Mucosa of descending colon (tissue), 3 donors: ENCODE measurements around the gene PLB1. TPM values are rescaled to one million over a fixed set of nuclear protein-coding genes. Genes with fewer than 3 reads are reported as not detected.
"Not testable (repeated sequence)": the region's sequence is repeated elsewhere in the genome, so short reads cannot be mapped to it uniquely, and the experiment has no call there.

ENCODE experiments used
- ATAC-seq: fragments of 200-7000 bp; cut with Tn5 transposase; one replicate; pipeline ENCODE4 v1.9.1; 2020; ENCODE audit warnings: mild to moderate bottlenecking, moderate library complexity
- DNase-seq, 3 donors: peaks; one replicate each; pipeline ENCODE4 v3.0.0-alpha.2; 2020
- H3K36me3 ChIP-seq: fragments of 200-600 bp; one replicate; pipeline ENCODE4 v1.8.0; 2021; ENCODE audit warnings: low read depth, mild to moderate bottlenecking
- H3K4me1 ChIP-seq: fragments of 200-600 bp; one replicate; pipeline ENCODE4 v1.8.0; 2021; ENCODE audit warnings: low read depth, mild to moderate bottlenecking
- H3K4me3 ChIP-seq: fragments of 200-600 bp; one replicate; pipeline ENCODE4 v1.8.0; 2021; ENCODE audit warnings: mild to moderate bottlenecking
- H3K9me3 ChIP-seq: fragments of 200-600 bp; one replicate; pipeline ENCODE4 v1.8.0; 2021; ENCODE audit warnings: mild to moderate bottlenecking
- CTCF ChIP-seq: fragments of 200-600 bp; IDR thresholded peaks from one replicate; pipeline ENCODE4 v1.8.0; 2022; ENCODE audit warnings: antibody characterized with exemption, mild to moderate bottlenecking
- intact Hi-C, 2 donors: fragments of 100-400 bp; cut with DNase I in 1 of 2; cut with micrococcal nuclease in 1 of 2; formaldehyde crosslinking; loops; one replicate each; pipeline versions ENCODE4 v1.11.0 to v1.11.1; 2022; cut with DNase I, micrococcal nuclease
- total RNA-seq, 3 donors: library from RNA; stranded (reverse); fragmentation: NEBNext Ultra II Directional in 2 of 3; extraction: Animal tissue kit (Norgen Biotek cat#: 25700) in 2 of 3; gene quantifications; one replicate each; pipeline versions ENCODE4 v1.2.1 to v1.2.4, GENCODE V29; 2021 to 2023
- donor health status: DM: no; HTN: no; CAD: no; lungs with moderate emphysema.
- donor health status: DM: no; HTN: no; CAD: no.
- donor health status: DM: no; HTN: yes; CAD: no.

The PLB1 gene
- total RNA-seq, 3 donors from 2014 or later = 2.4 to 4.9 (median 3.6) TPM

GRCh38 chr2:28470759-28471158 lies 25.1 kb upstream of the PLB1 start:
- Histone ChIP-seq H3K9me3 (no peaks in the 10 kb centered on the region), H3K36me3 (no peaks in the 10 kb centered on the region), H3K4me3 (no peak overlapping the region), H3K4me1 (peaks cover 5% of the 10 kb centered on the region)
- DNase-seq (peak in 1 of 3 donors; percentile 28), ATAC-seq (peak; percentile 87)
- no peak for TF ChIP-seq CTCF
- intact Hi-C loops = no loop called here

GRCh38 chr2:28471214-28471613 lies 24.6 kb upstream of the PLB1 start:
- TF ChIP-seq CTCF = no peak
- Histone ChIP-seq H3K9me3 (no peaks in the 10 kb centered on the region), H3K4me1 (peaks cover 5% of the 10 kb centered on the region), H3K4me3 (no peak overlapping the region), H3K36me3 (no peaks in the 10 kb centered on the region)
- peak; percentile 51 for ATAC-seq
- intact Hi-C loops = no loop called here
- peak in 1 of 3 donors; percentile 57 for DNase-seq

- DNase-seq (no peak), ATAC-seq (no peak)
- intact Hi-C loops = no loop called here
Measured at GRCh38 chr2:28471701-28472236, 24.1 kb upstream of the PLB1 start.

GRCh38 chr2:28472641-28473040 lies 23.2 kb upstream of the PLB1 start:
- ATAC-seq, DNase-seq, intact Hi-C loops, H3K4me3 ChIP-seq, H3K9me3 ChIP-seq, H3K4me1 ChIP-seq, H3K36me3 ChIP-seq: not testable (repeated sequence)

More at GRCh38 chr2:28471701-28472236, 24.1 kb upstream of the PLB1 start:
- no peak overlapping the region for H3K4me3 ChIP-seq
- TF ChIP-seq CTCF = no peak
- no peaks in the 10 kb centered on the region for H3K36me3 ChIP-seq
- H3K9me3 ChIP-seq = no peaks in the 10 kb centered on the region
- H3K4me1 ChIP-seq = peaks cover 5% of the 10 kb centered on the region

GRCh38 chr2:28475088-28475595 lies 20.7 kb upstream of the PLB1 start:
- intact Hi-C loops = no loop called here
- no peak for ATAC-seq
- H3K36me3 ChIP-seq = no peaks in the 10 kb centered on the region
- no peaks in the 10 kb centered on the region for H3K9me3 ChIP-seq
- DNase-seq = no peak
- H3K4me3 ChIP-seq = no peak overlapping the region
- peaks cover 5% of the 10 kb centered on the region for H3K4me1 ChIP-seq
- TF ChIP-seq CTCF = no peak

GRCh38 chr2:28477087-28477486 lies 18.8 kb upstream of the PLB1 start:
- intact Hi-C loops = no loop called here
- ATAC-seq = no peak
- TF ChIP-seq CTCF = no peak

More at GRCh38 chr2:28477087-28477486, 18.8 kb upstream of the PLB1 start:
- H3K9me3 ChIP-seq = no peaks in the 10 kb centered on the region
- no peaks in the 10 kb centered on the region for H3K36me3 ChIP-seq
- no peaks in the 10 kb centered on the region for H3K4me1 ChIP-seq
- no peak for DNase-seq
- no peak overlapping the region for H3K4me3 ChIP-seq
